Fibroblast of gingiva (primary cell): Measurements from ENCODE around the gene CMTM8.

Source experiments
- DNase-seq: peaks from one replicate; pipeline ENCODE4 v3.0.0-alpha.2; 2011; ENCODE audit warnings: low read depth

The CMTM8 gene

DNA sequence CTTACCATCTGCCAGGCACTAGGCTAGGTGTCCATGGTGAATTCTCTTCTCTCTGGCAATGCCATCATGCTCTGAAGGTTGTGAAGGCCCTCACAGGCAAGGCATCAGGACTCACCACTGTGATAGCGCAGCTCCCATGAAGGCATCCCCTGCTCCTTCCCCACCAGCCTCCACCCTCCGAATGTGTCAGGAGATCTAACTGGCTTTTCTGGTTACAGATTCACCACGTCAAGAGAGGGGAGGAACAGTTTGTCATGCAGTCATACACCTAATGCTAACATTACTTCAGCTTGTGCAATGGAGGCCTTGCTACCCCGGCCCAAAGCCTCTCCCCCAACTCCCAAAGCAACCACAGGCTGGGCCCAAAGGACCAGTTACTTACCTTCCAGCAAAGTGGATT lies 8.9 kb upstream of the CMTM8 start:
- DNase-seq = no peak

DNA sequence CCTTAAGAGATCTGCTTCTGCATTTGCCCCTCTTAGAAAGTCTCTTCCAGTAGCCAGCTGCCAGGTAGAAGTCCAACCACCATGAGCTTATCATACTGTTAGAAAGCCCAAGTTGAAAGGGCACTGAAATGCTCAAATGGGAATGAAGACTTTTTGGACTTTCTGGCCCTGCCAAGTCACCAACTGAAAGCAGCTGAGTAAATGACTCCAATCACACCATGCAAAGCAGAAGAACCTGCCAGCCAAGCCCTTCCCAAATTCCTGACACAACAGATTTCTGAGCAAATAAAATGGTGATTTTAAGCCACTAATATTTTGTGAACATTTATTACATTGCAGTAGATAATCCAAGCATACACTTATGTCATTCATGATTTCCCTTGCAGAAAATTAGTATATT lies 2.1 kb upstream of the CMTM8 start:
- no peak for DNase-seq

DNA sequence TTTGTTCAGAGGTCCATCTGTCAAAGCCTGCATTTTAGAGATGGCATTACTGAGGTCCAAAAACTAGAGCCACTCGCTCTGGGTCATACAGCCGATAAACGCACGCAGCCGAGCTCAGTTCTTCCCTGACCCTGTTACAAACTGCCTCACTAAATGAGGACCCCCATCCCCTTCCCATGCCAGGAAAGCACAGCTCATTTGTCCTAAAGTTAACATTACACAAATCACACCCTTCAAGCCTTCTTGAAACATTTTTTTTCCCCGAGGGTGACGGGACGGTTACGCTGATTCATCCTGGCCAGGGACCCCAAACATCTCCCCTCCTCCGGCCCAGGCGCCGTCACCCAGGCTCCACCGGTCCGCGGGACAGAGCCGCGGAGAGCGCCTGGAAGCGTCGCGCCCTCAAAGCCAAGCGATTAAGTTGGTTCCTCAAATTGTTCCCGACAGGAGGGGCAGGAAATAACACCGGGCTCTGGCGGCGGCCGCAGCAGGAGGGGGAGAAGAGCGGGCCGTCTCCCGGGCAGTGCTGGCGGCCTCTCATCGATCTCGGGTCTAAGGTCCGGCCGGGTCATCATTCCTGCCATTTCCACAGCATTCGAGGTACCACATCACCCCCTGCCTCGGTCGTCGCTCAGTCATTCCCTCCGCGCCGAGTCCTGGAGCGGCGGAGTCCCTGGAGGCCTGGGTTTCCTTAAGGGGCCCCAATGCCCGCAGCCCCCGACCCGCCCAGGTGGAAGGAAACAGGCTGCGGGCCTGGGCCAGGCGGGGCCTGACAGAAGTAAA lies 619 bp upstream of the CMTM8 start:
- DNase-seq = no peak

DNA sequence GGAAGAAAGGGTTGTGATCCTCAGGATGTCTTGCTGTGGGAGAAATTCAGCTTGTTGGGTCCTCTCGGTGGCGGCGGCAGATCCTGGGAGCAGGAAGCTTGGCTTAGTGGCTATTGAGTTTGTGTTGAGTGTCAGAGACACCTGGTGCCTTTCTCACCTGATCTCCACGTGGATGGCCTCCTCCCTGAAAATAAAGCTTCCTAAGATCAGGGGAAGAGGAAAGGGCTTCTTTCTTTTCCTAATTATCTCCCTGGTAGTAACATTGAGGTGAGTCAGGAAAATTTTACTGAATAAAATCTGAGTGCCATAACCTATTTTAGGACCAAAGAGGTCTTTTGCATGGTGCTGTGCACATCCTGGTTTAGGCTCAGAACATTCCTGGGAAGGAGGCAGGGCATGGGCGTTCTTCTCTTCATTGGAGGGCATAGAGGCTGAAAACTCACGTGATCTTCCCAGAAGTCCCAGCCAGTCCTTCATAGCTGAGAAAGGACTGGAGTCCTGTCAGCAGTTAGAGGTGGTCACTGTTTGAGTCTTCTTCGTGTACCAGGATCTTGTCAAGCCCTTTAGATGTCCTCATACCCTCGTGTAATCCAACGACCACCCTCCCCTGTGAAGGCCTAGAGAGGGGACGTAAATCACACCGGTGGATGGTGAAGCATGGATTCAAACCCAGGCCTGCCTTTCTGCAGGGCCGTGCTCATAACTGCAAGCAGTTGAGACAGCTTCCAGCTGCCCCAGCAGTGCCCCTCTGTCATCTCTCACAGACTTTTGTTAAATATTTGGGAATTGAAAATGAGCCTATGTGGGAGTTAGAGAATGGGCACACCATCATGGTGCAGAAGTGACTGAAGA lies 1.1 kb downstream of the CMTM8 start:
- no peak for DNase-seq

DNA sequence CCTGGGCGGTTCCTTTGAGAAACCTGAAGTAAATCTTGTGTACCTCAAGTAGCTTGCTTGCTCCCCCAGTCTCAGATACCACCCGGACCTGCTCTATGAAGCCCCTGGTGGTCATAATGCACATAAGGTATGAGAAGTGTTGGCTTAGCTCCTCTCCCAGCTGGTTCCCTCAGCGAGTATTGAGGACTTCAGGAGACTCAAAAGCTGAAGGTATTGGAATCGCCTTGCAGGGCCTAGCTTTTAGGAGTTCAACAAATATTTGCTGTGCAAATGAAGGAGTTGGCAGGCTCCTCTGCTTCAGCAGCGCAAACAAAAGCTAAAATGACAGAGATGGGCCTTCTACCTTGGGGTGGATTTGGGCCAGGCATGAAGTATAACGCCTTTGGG lies 1.7 kb downstream of the CMTM8 start:
- DNase-seq = no peak

DNA sequence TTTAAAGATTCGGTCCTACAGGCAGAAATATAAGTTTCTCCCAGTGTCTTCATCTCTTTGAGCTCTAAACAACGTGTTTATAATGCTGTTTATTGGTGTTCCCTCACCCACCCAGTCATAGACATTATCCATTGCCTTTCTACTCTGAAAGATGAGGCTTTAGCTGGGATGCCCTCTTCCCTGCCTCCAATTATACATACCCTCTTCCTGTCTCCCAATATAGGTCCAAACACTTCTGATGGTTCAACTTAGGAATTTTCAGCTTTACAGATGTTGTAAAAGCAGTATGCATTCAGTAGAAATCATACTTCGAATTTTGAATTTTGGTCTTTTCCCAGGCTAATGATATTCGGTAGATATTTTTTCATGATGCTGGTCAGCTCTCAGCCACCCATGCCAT lies 2.6 kb downstream of the CMTM8 start:
- DNase-seq = no peak

DNA sequence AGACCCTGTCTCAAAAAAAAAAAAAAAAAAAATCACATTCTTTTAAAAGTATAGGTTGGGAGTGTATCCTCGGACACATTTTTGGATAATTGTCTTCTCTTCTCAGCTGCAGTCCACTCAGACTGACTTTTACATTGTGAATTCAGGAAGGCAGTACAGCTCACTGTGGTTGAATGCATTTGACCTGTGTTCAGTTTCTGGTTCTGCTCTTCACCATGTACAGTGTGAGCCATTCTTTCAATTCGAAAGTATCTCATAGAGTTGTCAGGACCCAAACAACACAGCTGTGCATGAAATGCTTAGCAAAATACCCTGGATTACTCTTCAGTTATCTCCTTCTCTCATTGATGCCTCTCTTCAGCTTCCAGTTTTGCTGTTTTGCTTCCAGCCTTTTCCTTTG lies 5.0 kb downstream of the CMTM8 start:
- no peak for DNase-seq

DNA sequence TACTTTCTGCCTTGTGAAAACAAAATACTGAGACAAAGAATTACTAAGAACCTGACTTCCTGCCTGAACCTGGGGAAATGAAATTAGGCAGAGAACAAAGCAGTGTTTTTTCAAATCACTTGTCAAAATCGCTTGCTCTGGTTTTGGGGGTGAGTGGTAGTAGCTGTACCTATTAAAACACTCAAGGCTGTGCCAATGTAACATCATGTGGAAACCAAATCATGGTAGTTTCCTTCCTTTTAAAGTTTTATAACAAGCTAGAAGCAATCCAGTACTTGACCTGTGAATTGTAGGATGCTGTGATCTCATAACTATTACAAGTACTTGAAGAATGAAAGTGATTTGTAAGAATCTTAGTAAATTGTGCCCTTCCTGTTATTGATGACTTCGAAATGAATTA lies 6.7 kb downstream of the CMTM8 start:
- DNase-seq = no peak

DNA sequence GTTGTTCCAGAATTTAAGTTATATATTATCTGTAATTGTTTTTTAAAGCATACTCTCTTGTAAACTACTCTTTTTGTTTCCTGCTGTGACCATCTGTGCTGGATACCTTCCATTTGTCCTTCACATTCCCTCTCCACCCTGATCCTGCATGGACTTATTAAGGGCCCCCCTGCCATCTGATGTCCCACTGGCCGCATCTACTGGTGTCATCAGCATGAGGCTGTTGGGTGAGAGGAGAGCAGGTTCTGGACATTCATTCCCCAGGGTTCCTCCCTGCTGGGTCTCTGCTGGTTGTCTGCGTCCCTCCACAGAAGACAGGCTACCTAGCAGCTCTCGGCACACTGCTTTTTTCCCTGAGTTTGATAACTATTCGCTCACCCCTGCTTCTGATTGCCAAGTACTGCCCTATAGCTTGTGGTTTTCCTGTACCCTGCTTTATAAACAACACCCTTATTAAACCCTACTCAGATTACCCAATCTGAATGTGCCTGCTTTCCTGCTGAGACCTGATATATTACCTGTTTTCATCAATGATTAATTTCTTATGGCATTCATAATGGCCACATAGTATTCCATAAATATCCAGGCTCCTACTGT lies 7.7 kb downstream of the CMTM8 start:
- DNase-seq = no peak

DNA sequence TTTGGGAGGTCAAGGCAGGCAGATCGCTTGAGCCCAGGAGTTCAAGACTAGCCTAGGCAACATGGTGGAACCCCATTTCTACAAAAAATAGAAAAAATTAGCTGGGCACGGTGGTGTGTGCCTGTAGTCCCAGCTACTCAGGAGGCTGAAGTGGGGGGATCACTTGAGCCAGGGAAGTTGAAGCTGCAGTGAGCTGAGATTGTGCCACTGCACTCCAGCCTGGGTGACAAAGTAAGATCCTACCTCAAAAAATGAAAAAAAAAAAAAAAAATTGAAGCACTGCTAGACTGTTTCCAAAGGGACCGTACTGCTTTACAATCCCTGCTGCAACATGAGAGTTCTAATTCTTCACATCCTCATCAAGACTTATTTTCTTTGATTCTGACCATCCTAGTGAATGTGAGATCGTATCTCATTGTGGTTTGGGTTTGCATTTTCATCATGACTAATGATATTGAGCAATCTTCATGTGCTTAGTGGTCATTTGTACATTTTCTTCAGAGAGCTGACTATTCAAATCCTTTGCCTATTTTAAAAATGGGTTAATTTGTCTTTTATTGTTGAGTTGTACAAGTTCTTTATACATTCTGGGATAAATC lies 10.8 kb downstream of the CMTM8 start:
- DNase-seq = peak; percentile 92

DNA sequence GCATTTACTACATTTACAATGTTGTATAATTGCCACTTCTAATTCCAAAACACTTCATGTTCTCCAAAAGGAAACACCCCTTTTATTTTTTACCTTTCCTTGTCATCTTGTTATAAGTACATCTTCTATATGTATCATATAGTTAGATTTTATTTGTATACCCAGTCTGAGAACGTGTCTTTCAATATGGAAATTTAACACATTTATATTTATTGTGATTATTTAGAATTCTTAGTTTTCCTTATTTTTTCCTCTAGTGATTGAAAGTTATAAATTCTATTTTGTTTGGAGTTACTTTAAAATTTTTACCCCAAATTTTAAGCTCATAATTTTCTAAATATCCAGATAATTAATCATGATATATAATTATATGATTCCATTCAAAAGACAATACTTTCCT lies 15.8 kb downstream of the CMTM8 start:
- DNase-seq = no peak

DNA sequence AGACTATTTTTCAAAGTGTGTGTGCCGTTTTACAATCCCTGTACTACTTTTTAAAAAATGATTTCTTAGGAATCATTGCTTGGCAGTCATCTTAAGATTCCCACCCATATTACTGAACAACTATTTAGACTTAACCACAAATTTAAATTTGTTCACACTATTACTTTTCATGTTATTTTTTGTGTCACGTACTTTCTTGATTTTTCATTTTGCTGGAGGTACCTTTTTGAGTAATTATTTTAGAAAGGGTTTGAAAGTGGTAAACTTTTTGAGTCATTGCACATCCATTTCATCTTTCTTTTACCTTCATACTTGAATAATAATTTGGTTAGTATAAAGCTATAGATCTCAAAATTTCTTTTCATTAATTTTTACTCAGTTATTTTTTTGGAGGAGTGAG lies 16.9 kb downstream of the CMTM8 start:
- no peak for DNase-seq

DNA sequence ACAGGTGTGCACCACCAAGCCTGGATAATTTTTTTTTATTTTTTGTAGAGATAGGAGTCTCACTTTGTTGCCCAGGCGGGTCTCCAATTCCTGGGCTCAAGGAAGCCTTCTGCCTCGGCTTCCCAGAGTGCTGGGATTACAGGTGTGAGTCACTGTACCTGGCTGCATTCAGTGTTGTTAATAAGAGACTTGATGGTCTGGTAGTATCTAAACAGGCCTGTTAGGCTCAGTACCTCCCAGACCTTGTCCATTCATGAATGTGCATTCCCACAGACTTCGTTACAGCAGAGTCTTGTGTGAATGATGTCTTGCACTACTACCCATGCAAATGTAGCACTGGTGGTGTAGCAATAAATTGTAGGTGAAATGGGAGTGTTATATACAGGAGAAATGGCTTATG lies 17.7 kb downstream of the CMTM8 start:
- no peak for DNase-seq

DNA sequence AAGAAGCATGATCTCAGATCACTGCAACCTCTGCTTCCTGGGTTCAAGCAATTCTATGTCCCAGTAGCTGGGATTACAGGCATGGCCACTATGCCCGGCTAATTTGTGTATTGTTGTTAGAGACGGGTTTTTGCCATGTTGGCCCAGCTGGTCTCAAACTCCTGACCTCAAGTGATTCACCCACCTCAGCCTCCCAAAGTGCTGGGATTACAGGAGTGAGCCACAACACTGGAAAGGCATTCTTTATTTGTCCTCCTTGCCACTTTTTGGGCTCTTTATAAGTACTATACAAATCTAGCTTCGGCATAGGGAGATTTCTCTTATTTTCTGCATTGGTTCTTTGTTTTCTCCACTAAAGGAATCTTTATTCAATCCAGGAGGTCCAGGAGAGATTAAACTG lies 18.6 kb downstream of the CMTM8 start:
- DNase-seq = no peak

DNA sequence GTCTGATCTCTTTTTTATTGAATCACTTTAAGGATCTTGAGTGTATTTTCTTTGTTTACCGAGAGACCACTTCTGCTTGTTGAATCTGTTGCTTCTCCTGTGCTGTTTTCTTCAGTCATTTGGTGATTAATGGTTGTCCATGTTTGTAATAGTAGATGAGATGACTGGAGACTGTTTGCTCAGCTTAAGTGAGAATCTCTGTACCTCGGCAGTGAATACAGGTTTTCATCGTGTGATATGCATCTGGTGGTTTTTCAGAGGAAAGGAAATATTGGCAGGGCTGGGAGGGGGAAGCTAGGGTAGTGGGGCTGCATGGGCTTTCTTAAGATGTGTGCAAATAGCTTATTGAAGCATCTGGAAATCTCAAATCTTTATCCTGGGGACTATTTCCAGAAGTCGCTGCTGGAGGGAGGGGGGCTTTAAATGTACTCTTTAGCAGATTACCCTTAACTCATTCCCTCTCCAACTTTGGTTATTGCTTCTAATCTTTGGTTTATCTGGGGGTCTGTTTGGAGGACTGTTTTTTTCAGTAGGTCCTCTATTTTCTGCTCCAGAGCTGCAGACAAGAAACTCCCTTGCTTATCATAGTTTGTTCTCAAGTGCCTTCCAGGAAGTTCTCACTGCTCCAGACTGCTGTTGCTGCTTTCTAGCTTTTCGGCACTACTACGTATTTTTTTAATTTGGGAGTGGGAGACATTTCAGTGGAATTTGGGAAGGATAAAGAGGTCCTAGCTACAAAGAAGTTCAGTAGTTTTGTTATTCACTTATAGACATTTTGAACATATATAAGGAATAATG lies 19.4 kb downstream of the CMTM8 start:
- DNase-seq = no peak

DNA sequence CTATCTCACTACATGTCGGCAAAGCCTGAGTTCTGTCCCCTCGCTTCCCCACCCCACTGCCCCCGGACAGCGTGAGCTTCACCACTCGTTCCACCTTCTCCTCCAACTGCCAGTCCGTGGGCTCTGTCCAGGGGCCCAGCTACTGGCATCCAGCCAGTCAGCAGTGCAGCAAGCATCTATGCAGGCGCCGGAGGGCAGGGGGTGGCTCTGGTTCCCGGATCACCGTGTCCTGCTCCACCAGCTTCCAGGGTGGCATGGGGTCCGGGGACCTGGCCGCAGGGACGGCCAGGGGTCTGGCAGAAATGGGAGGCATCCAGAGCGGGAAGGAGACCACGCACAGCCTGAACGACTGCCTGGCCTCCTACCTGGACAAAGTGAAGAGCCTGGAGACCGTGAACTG lies 20.4 kb downstream of the CMTM8 start:
- no peak for DNase-seq

DNA sequence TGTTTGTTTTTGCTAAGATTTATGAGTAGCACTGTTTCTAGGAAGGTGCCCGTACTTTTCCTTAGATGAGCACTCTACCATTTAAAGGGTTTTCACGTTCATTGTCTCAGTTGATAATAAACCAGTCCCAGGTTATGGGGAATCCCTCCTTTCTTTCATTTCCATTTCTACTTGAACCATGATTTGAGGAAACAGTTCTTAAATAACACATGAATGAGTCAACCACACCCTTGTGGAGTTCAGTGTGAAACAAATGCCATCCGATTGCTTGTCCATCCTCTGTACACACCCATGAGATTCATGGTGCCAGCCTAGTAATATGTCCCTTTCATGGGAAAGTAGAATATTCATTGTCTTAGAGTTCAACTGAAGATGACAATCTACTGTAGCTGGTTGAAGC lies 23.1 kb downstream of the CMTM8 start:
- no peak for DNase-seq

DNA sequence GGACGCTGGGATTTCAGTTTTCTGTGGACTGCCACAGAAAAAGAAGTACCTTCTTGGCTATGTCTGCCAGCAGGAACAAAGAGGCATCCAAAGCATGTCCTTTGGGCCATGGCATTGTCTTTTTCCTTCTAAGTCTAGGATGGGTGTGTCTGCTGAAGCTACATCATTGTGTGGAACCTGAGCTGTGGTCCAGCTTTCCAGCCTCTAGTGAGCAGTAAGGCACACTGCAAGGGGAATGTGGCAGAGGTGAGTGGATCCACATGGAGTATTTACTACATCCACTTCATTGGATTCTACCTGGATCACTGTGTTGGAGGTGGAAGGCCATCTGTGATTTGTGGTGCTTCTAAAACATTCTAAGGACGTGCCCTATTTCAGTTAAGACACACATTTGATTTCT lies 23.7 kb downstream of the CMTM8 start:
- DNase-seq = no peak

DNA sequence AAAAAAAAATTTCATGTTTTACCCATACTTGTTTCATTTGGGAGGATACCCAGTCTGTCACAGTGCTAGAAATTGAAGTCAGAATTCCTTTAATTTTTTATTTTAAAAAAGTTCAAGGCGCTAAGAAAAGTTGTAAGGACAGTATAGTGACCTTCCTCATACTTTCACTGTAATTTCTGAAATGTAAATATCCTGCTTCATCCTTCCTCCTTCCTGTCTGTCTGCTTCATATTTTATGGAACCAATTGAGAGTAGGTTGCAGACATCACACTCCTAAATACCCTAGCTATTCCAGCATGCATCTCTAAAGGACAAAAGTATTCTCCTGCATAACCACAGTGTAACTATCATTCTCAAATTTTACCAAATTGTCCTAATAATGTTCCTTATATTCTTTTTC lies 35.8 kb downstream of the CMTM8 start:
- no peak for DNase-seq

DNA sequence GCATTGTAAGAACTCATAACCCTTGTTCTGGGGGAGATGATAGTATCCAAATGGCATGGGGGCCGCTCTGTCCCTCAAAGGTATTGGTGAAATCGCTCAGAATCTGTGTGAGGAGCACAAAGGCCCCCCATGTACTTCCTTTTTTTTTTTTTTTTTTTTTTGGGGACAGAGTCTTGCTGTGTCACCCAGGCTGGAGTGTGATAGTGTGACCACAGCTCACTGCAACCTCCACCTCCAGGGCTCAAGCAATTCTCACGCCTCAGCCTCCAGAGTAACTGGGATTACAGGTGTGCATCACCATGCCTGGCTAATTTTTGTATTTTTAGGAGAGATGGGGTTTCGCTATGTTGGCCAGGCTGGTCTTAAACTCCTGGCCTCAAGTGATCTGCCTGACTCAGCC lies 37.0 kb downstream of the CMTM8 start:
- no peak for DNase-seq

DNA sequence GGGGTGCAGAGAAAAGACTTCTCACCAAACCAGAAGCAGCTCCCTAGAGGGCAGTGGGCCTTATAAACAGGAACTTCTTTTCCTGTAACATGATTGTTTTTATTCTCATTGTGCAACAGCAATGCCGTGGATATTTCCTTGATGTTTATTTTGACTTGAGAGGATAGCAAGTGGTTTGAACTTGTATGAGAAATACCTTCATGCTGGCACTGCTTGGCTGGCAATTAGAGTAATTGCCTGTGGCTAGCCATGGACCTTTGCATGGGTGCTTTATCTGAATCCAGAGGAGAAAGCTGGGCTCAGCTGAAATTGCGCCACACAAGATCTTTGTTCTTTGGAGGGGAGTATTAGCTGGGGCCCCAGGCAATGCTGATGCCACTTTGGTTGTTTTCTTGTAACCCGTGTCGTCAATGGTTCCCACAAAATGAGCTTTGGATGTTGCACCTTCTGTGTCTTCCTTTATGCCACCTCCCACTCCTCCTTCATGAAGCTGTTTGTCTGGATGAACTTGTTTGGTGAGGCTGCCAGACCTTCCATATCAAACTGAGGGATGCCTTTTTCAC lies 37.9 kb downstream of the CMTM8 start:
- peak; percentile 89 for DNase-seq

DNA sequence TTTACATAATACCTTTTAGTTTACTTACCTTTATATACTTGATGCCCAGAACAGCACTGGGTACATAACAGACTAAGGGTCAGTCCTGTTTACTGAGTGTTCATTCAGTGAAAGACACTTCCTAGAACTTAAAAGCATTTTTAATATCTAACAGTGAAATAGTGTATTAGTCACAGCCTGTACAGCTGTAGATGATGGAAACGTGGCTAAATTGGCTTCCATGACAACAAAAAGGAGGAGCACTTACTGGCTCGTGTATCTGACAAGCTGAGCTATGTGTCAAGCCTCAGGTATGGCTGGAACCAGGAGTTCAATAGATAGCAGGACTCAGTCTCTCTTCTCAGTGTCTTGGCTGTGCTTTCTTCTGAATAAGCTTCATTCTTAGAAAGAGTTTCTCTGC lies 40.2 kb downstream of the CMTM8 start:
- peak; percentile 57 for DNase-seq
